ENCODE data around the gene FLNC.

DNA sequence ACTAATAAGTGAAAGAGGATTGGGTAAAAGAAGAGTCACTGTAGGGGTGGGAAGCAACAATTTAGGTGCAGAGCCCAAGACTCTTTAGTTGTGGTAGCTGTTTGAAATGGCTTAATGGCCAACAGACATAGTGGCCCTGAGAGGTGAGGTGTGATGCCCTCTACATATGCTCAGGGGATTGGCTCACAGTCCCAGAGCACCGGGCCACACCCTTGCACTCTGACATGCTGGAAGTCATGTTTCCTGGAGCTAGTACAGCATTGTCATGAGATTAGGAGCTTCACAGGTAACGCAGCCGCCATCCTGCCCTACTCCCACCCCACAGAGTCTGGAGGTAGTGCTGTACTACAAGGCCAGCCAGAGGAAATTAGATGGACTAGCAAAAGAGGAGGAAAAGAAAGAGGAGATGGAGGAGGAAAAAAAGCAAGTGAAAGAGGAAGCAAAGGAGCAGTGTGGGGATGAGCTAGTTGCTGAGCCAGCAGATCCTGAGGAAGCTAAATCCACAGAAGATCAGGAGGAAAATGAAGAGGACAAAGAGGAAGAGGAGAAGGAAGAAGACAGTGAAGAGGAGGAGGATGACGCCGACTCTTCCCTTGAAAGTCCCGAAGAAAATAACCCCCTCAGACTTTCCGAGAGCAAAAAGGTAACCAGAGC, 14.8 kb upstream of the FLNC start:
- TF ChIP-seq, protein P1, sequence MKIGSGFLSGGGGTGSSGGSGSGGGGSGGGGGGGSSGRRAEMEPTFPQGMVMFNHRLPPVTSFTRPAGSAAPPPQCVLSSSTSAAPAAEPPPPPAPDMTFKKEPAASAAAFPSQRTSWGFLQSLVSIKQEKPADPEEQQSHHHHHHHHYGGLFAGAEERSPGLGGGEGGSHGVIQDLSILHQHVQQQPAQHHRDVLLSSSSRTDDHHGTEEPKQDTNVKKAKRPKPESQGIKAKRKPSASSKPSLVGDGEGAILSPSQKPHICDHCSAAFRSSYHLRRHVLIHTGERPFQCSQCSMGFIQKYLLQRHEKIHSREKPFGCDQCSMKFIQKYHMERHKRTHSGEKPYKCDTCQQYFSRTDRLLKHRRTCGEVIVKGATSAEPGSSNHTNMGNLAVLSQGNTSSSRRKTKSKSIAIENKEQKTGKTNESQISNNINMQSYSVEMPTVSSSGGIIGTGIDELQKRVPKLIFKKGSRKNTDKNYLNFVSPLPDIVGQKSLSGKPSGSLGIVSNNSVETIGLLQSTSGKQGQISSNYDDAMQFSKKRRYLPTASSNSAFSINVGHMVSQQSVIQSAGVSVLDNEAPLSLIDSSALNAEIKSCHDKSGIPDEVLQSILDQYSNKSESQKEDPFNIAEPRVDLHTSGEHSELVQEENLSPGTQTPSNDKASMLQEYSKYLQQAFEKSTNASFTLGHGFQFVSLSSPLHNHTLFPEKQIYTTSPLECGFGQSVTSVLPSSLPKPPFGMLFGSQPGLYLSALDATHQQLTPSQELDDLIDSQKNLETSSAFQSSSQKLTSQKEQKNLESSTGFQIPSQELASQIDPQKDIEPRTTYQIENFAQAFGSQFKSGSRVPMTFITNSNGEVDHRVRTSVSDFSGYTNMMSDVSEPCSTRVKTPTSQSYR (CRISPR knock-in tag; IDR thresholded peaks at IDR 0.05): no peak
- TF ChIP-seq, protein P2, sequence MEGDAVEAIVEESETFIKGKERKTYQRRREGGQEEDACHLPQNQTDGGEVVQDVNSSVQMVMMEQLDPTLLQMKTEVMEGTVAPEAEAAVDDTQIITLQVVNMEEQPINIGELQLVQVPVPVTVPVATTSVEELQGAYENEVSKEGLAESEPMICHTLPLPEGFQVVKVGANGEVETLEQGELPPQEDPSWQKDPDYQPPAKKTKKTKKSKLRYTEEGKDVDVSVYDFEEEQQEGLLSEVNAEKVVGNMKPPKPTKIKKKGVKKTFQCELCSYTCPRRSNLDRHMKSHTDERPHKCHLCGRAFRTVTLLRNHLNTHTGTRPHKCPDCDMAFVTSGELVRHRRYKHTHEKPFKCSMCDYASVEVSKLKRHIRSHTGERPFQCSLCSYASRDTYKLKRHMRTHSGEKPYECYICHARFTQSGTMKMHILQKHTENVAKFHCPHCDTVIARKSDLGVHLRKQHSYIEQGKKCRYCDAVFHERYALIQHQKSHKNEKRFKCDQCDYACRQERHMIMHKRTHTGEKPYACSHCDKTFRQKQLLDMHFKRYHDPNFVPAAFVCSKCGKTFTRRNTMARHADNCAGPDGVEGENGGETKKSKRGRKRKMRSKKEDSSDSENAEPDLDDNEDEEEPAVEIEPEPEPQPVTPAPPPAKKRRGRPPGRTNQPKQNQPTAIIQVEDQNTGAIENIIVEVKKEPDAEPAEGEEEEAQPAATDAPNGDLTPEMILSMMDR (IDR thresholded peaks at IDR 0.05): no peak
- TF ChIP-seq NR1H2 (CRISPR knock-in tag; IDR thresholded peaks at IDR 0.05) (no peak), RELA (CRISPR knock-in tag; IDR thresholded peaks at IDR 0.05; ENCODE audit: borderline replicate concordance) (no peak), FOXJ3 (CRISPR knock-in tag; IDR thresholded peaks at IDR 0.05; ENCODE audit: borderline replicate concordance) (no peak), HMGA2 (CRISPR knock-in tag; IDR thresholded peaks at IDR 0.05) (no peak), ZNF423 (CRISPR knock-in tag; IDR thresholded peaks at IDR 0.05) (no peak), ETV6 (CRISPR knock-in tag; IDR thresholded peaks at IDR 0.05) (no peak), GTF2I (CRISPR knock-in tag; conservative IDR thresholded peaks at IDR 0.05) (no peak)
- TF ChIP-seq, protein P3, sequence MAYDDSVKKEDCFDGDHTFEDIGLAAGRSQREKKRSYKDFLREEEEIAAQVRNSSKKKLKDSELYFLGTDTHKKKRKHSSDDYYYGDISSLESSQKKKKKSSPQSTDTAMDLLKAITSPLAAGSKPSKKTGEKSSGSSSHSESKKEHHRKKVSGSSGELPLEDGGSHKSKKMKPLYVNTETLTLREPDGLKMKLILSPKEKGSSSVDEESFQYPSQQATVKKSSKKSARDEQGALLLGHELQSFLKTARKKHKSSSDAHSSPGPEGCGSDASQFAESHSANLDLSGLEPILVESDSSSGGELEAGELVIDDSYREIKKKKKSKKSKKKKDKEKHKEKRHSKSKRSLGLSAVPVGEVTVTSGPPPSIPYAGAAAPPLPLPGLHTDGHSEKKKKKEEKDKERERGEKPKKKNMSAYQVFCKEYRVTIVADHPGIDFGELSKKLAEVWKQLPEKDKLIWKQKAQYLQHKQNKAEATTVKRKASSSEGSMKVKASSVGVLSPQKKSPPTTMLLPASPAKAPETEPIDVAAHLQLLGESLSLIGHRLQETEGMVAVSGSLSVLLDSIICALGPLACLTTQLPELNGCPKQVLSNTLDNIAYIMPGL (CRISPR knock-in tag; IDR thresholded peaks at IDR 0.05): no peak
- TF ChIP-seq, protein P4, sequence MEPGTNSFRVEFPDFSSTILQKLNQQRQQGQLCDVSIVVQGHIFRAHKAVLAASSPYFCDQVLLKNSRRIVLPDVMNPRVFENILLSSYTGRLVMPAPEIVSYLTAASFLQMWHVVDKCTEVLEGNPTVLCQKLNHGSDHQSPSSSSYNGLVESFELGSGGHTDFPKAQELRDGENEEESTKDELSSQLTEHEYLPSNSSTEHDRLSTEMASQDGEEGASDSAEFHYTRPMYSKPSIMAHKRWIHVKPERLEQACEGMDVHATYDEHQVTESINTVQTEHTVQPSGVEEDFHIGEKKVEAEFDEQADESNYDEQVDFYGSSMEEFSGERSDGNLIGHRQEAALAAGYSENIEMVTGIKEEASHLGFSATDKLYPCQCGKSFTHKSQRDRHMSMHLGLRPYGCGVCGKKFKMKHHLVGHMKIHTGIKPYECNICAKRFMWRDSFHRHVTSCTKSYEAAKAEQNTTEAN (CRISPR knock-in tag; IDR thresholded peaks at IDR 0.05): no peak
- TF ChIP-seq, protein P5, sequence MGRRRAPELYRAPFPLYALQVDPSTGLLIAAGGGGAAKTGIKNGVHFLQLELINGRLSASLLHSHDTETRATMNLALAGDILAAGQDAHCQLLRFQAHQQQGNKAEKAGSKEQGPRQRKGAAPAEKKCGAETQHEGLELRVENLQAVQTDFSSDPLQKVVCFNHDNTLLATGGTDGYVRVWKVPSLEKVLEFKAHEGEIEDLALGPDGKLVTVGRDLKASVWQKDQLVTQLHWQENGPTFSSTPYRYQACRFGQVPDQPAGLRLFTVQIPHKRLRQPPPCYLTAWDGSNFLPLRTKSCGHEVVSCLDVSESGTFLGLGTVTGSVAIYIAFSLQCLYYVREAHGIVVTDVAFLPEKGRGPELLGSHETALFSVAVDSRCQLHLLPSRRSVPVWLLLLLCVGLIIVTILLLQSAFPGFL (CRISPR knock-in tag; IDR thresholded peaks at IDR 0.05; ENCODE audit: borderline replicate concordance): no peak
- TF ChIP-seq, protein P6, sequence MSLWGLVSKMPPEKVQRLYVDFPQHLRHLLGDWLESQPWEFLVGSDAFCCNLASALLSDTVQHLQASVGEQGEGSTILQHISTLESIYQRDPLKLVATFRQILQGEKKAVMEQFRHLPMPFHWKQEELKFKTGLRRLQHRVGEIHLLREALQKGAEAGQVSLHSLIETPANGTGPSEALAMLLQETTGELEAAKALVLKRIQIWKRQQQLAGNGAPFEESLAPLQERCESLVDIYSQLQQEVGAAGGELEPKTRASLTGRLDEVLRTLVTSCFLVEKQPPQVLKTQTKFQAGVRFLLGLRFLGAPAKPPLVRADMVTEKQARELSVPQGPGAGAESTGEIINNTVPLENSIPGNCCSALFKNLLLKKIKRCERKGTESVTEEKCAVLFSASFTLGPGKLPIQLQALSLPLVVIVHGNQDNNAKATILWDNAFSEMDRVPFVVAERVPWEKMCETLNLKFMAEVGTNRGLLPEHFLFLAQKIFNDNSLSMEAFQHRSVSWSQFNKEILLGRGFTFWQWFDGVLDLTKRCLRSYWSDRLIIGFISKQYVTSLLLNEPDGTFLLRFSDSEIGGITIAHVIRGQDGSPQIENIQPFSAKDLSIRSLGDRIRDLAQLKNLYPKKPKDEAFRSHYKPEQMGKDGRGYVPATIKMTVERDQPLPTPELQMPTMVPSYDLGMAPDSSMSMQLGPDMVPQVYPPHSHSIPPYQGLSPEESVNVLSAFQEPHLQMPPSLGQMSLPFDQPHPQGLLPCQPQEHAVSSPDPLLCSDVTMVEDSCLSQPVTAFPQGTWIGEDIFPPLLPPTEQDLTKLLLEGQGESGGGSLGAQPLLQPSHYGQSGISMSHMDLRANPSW (CRISPR knock-in tag; conservative IDR thresholded peaks at IDR 0.05; ENCODE audit: low read depth): no peak
- TF ChIP-seq, protein P7, sequence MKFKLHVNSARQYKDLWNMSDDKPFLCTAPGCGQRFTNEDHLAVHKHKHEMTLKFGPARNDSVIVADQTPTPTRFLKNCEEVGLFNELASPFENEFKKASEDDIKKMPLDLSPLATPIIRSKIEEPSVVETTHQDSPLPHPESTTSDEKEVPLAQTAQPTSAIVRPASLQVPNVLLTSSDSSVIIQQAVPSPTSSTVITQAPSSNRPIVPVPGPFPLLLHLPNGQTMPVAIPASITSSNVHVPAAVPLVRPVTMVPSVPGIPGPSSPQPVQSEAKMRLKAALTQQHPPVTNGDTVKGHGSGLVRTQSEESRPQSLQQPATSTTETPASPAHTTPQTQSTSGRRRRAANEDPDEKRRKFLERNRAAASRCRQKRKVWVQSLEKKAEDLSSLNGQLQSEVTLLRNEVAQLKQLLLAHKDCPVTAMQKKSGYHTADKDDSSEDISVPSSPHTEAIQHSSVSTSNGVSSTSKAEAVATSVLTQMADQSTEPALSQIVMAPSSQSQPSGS (CRISPR knock-in tag; IDR thresholded peaks at IDR 0.05; ENCODE audit: borderline replicate concordance, low read depth): no peak

All from WTC11 (cell line).